Left renal cortex interstitium (tissue), 4 donors: ENCODE measurements around the gene PRRC1. TPM values are rescaled to one million over a fixed set of nuclear protein-coding genes. Genes with fewer than 3 reads are reported as not detected.

Source experiments
- DNase-seq, 4 donors: peaks; one replicate each; pipeline ENCODE4 v3.0.0-alpha.2; 2013; ENCODE audit warnings: low read depth in 4 of 4, low spot score in 2 of 4, missing footprints in 1 of 4
- polyA plus RNA-seq, 4 donors: library from polyadenylated mRNA; unstranded; fragments of 120-200 nt; gene quantifications; one replicate each; pipeline ENCODE4 v1.2.1, GENCODE V29; 2013; ENCODE audit not compliant: insufficient read length in 4 of 4

PRRC1 gene
- polyA plus RNA-seq, 4 donors = 74.0 to 88.1 (median 82.0) TPM

DNA sequence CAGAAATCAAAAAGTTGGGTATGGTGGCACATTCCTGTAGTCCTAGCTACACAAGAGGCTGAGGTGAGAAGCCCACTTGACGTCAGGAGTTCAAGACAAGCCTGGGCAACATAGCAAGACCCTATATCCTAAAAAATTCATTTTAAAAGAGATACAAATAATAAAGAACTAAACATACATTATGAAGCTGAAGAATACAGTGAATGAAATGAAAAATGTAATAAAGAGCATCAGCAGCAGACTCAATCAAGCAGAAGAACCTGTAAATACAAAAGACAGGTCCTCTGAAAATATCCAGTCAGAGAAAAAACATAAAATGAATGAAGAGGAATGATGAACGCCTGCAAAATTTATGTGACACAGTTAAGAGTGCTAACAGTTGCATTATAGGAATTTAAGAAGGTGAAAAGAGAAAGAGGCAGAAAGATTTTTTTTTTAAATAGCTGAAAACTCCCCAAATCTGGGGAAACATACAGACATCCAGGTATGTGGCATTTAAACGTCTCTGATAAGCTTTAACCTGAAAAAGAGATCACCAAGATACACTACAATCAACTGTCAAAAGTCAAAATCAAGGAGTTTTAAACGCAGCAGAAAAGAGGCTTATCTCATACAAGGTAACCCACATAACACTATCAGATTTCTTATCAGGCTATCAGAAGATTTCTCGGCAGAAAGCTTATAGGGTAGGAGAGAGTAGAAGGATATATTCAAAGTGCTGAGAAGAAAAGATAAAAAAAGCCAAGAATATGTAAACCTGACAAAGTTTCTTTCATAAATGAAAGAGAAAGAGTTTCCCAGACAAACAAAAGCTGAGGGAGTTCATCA, 57.6 kb downstream of the PRRC1 start:
- DNase-seq = no peak

DNA sequence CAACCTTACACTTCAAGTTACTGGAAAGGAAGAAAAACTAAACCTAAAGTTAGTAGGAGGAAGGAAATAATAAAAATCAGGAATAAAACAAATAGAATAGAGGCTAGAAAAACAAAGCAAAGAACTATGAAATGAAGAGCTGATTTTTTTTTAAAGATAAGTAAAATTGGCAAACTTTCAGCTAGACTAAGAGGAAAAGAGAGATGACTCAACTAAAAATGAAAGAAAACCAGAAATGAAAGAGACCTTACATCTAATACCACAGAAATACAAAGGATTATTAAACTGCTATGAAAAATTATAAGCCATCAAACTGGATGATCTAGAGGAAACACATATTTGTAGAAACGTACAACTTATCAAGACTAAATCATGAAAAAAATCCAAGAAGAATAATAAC, 60.0 kb downstream of the PRRC1 start:
- DNase-seq = no peak

DNA sequence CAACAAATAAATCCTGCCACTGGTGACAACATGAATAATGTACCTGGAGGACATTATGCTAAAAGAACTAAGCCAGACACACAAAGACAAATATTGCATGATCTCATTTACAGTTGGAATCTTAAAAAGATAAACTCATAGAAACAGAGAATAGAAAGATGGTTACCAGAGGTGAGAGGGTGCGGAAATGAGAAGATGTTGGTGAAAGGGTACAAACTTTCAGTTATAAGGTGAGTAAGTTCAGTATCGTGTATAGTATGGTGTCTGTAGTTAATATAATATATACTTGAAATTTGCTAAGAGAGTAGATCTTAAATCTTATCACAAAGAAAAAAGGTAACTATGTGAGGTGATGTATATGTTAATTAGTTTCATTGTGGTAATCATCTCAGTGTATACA, 63.3 kb downstream of the PRRC1 start:
- DNase-seq = no peak

DNA sequence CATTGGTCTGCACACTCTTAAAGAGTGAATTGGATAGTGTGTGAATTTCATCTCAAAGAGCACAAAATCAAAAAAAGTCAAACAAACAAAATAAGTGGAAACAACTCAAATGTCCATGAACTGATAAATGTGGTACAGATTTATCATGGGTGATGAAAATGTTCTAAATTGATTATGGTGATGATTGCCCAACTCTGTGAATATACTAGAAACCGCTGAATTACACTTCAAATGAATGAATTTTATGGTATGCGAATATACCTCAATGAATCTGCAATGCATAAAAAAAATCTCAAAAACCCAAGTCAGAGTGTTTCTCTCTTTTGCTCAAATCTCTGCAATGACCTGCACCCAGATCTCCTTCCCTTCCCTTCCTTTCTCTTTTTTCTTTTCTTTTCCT, 64.0 kb downstream of the PRRC1 start:
- no peak for DNase-seq

DNA sequence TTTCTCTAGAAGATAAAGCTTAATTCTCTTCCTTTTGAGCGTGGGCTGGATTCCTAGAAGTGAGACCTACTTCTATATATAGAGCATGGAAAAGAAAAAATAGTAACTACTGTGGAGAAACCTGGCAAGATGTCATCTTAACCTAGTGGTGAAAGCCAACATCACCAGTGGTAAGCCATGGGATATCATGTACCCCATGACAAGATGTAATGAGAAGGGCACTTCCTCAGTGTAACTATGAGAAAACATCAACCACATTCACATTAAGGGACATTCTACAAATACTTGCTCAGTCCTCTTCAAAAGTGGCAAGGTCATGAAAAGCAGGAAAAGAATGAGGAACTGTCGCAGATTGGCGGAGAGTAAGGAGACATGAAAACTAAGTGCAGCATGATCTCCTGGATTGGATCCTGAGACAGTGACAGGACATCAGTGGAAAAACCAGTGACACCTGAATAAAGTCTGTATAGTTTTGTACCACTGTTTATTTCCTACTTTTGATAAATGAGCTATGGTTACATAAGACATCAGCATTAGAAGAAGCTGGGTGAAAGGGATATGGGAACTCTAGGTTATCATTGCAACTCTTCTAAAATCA, 65.4 kb downstream of the PRRC1 start:
- no peak for DNase-seq

DNA sequence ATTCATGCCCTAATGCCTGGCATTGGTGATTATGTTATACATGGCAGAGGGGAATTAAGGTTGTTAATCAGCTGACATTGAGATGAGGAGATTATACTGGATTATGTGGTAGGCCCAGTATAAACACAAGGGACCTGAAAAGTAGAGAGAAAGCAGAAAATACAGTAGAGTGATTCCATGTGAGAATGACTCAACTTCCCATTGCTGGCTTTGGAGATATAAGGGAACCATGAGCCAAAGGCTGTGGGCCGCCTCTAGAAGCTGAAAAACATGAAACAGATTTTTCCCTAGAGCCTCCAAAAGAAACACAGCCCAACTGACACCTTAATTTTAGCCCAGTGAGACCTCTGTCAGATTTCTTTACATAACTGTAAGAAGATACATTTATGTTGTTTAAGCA, 66.4 kb downstream of the PRRC1 start:
- no peak for DNase-seq

DNA sequence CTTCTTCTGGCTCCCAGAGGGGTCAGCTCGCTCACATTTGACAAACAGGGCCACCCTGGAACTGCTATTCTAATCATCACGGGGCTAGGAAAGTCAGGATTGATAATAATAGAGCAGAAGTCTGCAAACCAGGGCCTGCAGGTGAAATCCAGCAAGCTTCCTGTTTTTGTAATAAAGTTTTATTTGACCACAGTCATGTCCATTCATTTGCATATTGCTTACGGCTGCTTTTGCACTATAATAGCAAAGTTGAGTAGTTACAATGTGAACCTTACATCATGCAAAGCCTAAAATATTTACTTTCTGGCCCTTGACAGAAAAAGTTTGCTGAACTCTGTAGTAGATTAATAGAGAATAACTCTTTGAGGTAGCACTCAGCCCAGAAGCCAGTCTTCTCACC, 68.2 kb downstream of the PRRC1 start:
- no peak for DNase-seq

DNA sequence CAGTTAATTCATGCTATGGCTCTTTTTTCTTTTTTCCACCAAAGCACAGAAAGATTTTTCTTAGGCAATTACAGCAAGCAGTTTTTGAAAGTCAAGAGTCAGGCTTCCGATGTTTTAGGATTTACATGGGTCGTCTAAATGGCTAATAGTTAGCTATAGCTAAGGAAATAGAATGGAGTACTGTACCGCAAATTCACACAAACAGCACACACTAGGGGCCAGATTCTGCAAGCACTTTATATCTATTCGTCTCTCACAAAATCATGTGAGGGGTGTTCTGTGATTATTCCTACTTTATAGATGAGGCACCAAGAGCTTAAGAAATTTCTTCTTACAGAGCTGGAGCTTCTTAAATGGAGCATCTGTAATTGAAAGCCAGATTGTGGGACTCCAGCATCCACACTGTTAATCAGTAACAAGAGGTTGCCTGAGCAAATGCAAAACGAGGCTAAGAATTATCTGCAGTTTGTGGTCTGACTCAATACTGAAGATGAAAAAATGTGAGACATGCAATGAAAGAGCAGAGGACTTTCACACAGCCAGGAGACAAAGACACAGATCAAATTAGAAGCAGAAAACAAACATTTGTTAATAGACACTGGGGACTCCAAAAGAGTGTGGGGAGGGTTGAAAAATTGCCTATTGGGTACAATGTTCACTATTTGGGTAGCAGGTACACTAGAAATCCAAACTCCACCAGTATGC, 68.8 kb downstream of the PRRC1 start:
- DNase-seq = no peak

DNA sequence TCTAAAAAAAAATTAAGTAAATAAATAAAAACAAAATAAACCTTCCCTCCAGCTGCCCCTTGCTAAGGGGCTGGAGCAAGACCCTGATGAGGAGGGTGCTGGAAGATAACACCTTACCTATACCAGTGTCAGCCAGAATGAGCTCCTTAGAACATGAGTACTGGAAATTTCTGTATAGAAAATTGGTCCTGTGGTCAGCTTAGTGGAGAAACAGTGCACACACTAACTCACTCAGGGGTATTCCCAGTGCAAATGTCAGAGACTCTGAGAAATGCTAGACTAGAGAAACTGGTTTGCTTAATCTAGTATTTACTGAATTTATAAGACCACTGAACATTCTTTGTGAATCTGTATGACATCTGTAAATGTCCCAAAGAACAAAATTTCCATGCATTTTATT, 69.4 kb downstream of the PRRC1 start:
- no peak for DNase-seq

DNA sequence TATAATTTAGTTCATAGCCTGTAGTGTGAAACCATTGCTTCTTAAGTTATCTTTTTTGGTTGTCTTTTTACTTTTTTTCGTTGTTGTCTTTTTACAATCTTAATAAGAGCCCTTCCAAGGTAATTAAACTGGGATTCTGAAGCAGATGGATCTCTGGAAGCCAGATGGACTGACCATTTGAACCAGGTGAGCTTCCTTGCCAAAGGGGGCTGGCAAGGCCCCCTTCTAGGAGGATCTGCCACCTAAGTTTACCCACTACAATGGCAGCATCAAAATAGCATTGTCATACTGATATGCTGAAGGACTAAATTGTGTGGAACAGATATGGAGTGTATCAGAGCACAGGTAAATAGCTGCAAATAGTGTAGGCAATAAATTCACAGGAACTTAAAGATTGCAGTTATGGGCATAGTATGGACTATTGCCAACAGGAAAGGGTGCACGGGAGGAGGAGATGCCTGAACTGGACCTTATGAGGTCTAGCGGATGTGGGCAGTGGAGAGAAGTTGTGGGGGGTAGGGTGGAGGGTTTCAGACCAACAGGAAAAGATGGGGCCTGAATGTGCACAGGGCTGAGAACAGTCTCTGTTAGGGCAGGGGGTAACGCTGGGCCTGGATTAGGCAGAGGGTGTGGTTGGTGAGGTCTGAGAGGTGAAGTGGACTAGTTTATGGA, 69.9 kb downstream of the PRRC1 start:
- no peak for DNase-seq

DNA sequence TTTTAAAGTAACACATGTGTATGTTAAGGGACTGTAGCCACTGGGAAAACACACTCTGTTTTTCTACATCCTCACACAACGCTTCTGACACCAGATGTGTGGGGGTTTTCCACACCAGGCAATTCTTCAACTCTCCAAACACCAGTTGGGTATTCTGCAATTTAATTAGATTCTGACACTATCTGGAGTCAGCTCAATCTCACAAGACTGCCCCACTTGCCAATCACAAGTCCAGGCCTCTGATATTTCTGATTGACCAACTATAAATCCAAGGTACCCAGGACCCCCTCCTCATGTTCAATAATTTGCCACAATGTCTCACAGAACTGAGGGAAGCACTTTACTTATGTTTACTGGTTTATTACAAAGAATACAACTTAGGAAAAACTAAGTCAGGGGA, 70.9 kb downstream of the PRRC1 start:
- no peak for DNase-seq

DNA sequence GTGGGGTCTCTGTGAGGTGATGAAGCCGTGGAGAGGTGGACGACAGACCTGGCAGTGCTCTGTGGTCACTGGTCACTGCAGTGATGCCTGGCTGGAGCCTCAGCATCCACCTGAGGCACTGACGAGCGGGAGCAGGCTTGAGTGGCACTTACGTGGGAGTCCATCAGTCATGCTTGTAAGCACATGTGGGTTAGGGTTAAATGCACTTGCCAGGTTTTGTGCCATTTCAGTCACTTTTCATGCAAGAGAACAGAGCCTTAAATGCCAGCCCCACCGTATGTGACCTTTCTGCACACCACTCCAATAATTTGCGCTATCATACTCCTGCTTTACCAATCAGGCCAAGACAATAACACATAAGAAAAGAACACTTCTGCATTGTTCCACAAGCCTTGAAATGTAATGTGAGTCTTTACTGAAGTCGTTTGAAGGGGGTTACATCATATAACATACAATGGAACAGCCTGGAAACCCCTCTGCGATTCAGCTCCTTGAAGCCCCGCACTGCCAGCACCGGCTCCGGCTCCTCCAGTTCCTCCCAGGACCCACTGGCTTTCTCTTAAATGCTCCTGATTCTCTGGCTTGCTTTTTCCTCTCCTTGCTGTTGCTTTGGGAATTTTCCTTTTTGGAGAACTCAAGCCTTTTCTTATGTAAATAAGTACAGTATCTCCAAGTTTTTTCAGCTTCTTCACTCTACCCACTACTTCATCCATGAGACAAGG, 72.0 kb downstream of the PRRC1 start:
- DNase-seq = no peak

DNA sequence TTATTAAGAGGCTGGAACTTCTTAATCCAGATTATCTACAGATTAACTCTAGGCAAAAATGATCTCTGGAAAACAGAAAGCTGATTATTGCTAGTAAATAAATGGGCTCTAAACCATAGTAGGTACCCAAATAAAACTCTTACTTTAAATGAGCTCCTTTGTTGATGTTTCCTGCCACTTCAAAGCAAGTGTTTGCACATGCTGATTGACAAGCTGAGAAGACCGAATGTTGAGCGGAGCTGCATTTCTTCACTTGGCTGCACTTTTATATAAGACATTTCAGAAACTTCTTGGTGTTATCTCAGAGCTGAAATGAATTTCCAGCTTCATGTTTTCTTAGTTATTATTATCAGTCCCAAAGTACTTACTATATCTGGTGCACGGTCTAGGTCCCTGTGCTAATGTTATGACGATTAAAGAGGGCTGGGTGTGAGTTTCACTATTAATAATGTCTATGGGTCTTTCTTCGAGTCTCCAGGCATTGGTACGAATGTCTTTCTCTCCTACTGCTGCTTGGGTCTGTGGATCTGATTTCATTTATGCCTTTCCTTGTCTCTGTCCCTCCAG, 72.8 kb downstream of the PRRC1 start:
- no peak for DNase-seq

DNA sequence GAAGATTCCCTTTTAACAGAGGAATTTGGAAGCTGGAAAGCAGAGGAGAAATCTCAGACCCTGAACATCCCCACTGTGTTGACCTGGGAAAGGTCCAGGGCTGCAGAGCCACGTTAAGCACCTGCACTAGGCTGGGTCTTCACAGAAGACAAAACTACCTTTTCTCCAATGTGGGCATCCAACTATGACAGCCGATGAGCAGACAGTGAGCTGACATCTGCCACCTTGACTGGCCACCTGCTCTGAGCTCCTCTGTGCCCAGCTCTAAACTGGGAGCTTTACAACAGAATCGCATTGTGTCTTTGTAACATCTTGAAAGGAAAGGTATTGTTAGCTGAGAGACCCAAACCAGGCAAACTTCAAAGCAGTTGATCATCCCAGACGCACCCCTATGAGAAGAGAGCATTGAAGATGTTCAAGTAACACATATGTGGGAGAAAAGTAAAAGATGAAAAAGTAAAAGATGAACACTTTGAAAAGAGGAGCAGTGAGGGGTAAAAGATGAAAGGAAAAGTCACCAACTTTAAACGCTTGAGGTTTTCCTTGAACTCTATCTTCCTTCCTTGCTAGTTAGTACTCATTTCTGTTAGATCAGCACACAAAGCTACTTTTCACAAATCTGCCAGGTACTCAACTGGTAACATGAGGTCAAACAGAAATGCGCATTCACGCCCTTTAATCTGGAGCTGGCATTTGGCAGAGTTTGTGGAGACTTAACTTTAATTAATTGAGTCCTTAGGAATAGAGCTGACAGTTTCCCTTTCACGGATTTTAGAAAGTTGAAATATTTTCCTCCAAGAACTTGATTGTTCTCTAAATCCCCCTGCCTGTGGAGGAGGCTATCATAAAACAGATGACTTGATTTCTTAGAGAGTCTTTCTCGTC, 78.3 kb downstream of the PRRC1 start:
- no peak for DNase-seq

DNA sequence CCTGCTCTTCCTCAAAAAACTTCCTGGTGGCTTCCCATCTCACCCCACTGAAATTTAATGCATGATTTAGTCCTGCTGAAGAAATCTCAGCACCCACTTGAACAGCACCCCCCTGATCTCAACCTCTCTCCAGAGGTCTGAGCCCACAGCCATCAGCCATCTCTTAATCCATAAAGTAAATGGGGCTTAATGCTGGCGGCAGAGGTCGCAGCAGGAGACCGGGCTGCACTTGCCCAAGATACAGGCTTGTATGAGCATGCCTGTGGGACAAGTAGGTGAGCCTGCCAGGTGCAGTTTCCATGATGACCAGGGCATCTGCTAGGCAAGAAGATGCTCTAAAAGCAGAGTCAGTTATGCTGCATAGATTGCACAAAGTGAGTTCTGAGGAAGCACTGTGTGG, 79.1 kb downstream of the PRRC1 start:
- no peak for DNase-seq

DNA sequence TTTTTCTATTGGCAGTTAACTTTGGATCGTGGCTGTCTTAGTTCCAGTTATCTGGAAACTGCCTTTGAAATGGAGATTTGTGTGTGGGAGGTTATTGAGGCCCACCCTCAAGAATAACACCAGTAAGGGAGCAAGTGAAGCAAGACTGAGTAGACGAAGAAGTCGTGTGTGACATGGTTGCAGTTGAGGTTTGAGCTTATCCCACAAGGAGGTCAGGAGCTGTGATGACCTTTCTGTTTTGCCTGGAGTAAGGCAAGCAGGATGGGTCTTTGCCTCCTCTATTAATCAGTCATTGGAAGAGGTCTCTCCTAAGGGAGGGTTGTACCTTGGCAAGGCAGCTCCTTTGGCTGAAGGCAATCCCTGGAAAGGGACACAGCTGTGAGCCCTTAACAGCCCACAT, 81.9 kb downstream of the PRRC1 start:
- DNase-seq = no peak

DNA sequence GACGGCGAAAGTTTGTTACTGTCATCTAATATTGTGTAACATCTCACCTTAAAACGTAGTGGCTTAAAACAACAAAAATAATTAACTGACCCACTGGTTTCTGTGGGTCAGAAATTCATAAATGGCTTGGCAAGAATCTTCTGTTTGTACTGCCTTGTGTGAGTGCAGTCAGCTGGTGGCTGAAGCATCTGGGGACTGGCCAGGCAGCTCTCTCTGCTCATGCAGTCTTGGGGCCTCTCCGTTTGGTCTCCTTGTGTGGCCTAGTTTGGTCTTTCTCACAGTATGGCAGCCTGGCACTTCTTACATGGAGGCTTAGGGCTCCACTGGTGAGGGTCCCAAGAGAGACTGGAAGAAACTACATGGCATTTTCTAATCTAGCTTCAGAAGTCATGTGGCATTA, 82.4 kb downstream of the PRRC1 start:
- no peak for DNase-seq

DNA sequence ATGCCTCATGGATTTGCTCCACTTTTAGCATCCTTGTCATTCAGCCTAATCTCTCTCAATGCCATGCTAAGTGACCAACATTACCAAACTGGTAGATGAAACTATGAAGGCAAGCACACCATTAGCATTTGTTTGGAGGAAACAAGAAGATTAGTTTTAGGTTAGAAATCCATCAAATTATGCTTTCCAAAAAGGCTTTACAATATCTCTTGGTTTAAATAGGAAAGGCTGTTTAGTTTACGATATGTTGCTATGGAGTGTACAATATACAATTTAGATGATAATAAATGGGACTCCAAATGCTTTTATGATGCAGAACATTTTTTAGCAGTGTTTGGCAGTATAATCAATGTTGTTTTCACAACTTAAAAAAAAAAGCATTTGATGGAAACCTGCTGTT, 83.7 kb downstream of the PRRC1 start:
- DNase-seq = no peak

DNA sequence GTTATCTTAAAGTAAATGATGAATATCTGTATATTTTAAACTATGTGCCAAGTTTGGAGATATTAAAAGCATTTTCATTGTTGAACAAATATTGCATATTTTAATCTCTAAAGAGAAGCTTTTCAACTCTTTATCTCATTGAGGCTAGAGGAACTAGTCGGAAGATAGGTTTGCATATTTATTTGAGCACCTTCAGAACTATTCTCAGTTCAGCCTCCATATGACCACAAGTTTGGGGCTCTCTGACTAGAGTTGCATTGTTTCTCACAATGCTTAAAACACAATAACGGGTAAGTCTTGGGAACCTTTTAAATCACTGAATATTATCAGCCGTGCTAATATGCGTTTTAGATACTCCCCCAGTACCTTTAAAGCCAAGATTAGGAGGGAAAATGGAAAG, 84.2 kb downstream of the PRRC1 start:
- no peak for DNase-seq
